Stimulated activated CD4-positive, alpha-beta T cell treated with anti-CD3 and anti-CD28 coated beads, Interleukin-1b, Interleukin-23, amount 100 ng/mL, for 24 hours (primary cell): ENCODE data around the gene TMCC3.
A peak's percentile ranks its signal among the peaks of the same experiment; 100 is the strongest.
"Not testable (repeated sequence)": the region's sequence is repeated elsewhere in the genome, so short reads cannot be mapped to it uniquely, and the experiment has no call there.

Experiments used
- DNase-seq, 4 experiments: peaks; one replicate each; pipeline ENCODE4 v3.0.0-alpha.2; 2020; ENCODE audit warnings: low read depth in 4 of 4, low spot score in 1 of 4

TMCC3 gene

DNA sequence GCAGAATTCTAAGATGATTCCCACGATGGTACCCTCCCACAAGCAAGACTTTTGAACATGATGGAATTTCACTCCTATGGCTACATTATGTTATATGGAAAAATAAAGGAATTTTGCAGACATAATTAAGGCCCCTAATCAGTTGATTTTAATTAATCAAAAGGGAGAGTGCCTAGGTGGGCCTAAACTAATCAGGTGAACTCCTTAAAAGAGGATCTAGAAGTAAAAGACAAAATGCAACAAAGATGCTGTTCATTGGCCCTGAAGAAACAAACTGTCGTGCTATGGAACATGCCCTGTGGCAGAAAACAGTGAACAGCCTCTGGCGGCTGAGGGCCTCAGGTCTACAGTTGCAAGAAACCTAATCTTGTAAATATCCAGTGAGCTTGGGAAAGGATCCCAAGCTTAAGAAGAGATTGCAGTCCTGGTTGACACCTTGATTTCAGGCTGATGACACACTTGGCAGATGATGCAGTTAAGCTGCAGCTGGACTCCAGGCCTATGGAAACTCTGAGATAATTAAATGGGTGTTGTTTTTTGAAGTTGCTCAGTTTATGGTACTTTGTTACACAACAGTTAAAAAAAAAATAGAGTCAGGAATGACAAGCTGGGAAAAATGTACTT lies 13.8 kb downstream of the TMCC3 start:
- DNase-seq, result no peak

DNA sequence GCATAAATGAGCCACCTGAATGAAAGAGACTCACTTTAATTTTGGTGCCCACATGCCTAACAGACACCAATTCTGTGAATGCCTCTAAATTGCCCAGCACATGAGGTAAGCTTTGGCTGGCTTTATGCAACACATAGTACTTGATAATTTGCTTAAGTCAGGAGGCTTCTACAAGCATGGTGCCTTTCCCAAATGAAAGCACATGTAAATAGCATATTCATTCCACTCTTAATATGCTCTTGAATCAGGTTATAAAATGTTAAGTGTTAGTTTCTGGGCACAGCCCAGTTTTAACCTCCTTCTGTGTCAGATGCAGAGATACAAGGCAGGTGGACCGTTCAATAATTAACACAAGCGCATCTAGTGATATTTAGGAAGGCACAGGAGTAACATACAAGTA lies 15.6 kb downstream of the TMCC3 start:
- DNase-seq, result no peak

DNA sequence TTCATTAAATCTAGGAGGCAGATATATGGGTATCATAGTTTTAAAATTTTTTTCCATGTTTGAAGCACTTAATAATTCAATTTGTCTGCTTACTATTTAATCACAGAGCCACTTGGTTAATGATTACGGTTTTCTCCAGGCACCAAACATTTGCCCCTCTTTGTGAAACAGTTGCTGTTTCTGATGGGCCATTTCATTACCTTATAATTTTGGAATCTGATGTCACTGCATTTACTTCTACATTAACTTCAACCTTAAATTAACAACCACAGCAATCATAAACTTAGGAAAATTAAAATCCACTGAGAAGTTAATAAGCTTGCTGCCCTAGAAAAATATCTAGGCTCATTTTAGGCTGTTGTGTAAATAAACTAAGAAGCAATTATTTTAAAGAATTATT lies 17.0 kb downstream of the TMCC3 start:
- DNase-seq, result no peak

- no peak for DNase-seq
Observed at GRCh38 chr12:94631058-94631457, 19.3 kb downstream of the TMCC3 start.

GRCh38 chr12:94628819-94629472 lies 21.4 kb downstream of the TMCC3 start:
- DNase-seq, result no peak

DNA sequence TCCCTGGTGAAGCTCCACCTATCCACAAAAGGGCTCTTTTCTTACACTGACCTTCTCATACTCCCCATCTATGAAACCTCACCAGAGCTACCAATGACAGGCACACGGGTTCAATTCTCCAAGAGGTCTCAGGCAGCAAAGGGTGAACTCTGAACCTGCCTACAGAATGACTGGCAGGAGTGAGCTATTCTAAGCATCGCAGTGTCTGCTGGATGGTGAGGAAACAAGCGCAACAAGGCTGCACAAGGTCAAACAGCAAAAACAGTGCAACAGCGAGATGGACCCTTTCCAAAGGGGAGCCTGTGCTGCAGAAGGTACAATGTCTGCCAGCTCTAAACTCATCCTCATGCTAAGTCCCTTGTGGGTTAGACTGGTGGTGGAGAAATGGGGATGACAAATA lies 22.0 kb downstream of the TMCC3 start:
- DNase-seq, result no peak

- DNase-seq, result no peak
Observed at GRCh38 chr12:94625531-94625930, 24.8 kb downstream of the TMCC3 start.

DNA sequence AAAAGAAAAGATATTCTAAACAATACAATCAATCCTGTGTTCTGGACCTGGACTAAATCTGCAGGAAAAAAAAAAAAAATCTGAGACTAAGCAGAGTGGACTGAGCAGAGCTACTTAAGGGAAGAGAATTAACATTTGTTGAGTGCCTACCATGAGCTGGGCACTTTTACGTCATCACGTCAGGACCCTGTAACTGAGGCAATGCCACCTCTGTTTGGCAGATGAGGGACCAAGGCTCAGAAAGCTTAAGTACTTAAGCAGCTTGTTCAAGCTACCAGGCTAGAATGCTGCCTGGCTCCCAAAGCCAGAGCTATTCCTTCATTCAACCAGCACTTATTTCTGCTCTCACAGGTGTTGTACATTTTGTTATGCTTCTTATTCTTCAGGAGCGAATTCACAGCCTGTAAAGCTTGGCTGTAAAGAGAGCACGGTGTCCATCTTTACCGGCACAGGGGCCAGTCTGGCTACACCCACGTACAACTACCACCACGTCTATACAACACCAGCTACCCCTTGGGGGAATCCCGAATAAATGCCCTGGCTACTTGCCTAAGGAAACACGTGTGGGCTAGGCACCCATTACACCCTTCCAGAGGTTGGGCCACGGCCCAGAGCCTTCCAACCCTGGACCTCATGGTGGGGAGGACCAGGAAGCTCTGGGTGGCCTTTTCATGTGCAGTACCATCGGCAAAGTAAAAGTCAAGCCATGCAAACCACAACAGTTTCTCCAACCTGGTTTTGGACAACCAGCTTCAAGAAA lies 27.0 kb downstream of the TMCC3 start:
- DNase-seq, result no peak

GRCh38 chr12:94622475-94622874 lies 27.9 kb downstream of the TMCC3 start:
- no peak for DNase-seq

DNA sequence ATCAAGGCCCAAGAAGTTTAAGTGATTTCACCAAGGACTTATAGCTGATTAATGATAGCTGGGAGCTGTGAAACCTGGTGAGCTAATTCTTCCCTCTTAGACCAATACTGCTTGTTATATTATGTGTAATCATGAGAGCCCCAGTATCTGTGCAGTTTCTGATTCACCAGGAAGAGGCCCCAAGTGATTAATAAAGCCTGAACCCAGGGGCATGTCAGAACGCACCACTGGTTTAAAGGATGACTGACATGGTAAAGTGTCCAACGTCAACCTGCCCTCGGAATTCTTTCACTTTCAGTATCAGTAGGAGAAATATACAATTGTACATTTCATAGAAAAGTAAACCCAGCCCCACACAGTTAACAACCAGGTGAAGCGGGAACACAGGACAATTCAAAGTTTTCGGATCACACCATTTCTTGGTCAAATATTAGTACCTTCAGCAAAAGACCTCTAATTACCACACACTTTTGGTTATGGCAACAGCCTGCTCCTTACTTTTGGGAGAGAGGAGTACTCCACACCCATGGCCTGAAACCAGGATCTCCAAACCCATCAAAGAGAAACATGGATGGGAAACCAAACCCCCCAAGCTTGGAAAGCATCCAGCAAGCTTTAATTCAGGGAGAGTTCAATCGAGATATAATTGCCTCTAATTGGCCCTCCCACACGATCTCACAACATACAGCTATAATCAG lies 28.5 kb downstream of the TMCC3 start:
- DNase-seq, result peak in 1 of 4 experiments; percentile 37

DNA sequence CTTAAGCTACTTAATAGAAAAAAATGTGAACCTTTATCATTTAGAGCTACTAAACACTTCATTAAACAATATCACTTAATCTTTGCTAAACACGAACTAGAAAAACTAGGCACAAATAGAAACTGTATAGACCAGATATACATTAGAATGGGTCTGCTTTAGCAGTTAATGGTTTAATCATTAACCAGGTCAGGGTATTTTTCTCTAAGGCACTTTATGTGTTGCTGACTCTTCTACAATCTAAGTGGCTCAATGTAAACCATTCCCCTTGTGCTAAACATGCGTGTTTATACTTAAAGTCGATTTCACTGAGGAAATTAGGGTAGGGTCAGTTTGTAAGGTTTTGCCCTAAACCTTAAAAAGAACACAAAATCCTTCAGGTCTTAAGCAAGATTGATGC lies 29.7 kb downstream of the TMCC3 start:
- DNase-seq, result no peak

DNA sequence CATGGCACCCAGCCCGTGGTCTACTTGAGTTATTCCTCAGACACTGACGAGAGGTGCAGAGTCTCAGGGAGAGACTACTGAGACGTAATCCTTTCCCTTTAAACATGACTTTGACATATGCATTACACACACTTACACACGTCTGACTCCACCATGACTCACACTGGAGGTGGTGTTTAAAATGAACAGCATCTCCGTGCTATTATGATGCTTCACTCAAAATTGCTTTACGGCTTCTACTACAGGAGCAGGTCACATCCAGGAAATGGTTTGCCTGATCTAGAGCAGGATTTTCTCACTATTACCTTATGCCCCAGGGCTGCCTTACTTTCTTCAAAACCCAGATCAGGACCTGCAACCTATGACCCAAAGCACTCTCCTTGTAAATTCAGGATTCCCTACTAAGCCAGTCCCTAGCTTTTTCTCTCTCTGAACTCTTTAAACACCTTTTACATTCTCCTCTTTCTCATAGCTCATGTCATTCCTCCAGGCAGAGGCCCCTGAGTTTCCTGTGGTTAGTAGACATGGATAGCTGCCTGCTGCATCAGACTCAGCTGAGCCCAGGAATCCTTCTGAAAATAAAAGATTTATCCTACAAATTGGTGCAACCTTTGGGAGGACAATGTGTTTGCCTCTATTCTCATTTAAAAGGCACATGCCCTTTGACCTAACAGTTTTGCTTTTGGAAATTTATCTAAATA lies 31.2 kb downstream of the TMCC3 start:
- DNase-seq, result peak in 2 of 4 experiments; percentile 16 to 30

GRCh38 chr12:94617101-94617500 lies 33.3 kb downstream of the TMCC3 start:
- DNase-seq, result no peak

DNA sequence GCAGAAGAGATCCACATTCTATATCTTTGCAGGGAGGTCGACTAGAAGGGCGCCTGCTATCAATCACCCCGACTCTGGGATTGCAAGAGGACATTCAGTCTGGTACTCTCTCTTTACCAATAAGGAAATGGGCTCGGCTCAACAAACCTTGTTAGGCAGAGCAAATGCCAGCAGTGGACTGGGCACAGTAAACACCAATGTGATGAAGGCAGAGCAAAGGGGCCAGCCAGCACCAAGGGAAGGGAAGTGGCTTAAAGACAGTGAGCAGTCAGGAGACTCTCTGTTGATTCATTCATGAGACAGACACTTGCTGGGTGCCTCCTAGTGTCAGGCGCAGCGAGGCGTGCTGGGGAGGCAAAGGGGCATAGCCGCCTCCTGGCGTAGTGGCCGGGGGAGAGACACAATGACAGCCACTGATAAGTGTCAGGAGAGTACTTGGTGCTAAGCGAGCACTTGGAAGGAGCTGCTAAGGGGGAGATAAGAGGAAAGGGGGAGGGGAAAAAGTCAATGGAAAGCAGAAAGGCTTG lies 34.1 kb downstream of the TMCC3 start:
- no peak for DNase-seq

DNA sequence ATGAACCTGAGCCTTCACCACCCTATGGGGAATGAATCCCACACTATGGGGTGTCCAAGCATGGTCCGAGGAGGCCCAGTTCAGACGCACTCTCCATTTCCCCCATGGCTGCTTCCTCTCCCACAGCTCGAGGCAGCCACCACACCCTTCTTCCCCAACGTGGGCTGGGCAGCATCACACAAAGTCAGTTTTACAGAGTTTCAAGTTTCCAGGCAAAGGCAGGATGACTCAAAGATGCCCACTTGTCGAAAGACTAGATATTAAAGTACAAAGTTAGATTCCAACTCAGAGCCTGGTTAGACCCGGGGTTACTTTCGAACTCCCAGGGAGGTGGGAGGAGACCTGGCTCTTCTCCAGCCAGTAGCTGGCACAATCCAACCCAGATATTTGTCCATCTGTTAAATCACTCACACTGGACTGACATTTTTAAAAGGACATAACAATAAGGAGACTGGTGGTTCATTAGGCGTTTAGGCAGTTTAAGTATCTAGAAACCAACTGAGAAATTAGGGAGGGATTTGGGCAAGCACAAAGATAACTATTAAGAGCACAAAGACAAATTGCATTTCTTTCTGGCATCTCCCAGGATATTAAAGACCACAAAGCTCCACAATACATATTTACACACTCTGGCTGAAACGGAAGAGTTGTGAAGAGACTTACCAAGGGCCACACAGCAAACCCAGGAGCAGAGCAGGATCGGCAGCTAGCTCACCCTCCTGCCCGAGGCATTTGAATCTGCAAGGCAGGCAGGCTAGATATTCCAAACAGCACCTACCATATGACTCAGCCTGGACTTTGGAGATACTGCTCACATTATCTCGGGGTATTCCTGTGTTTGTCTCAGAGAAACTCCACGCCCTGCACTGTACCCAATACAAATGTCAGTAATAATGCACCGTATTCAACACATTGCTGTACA lies 34.8 kb downstream of the TMCC3 start:
- DNase-seq, result no peak

DNA sequence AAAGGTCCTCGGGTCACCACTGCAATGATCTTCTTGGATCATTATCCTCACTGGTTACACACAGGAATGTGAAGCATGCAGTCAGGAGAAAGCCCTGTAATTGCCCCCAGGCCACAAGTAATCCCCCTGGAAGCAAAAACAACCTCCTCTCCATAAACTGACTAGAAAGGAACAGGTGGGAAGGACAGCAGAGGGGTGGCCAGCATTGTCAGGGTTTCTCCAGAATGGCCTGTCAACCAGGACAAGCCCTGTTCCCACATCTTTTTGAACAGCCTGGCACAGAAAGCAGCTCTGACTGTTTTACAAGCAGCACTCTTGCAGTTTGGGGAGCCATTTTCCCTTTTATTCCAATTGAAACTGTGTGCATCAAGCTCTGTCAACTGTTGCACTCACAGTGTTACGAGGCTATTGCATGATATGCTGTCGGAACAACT lies 36.1 kb downstream of the TMCC3 start:
- no peak for DNase-seq

DNA sequence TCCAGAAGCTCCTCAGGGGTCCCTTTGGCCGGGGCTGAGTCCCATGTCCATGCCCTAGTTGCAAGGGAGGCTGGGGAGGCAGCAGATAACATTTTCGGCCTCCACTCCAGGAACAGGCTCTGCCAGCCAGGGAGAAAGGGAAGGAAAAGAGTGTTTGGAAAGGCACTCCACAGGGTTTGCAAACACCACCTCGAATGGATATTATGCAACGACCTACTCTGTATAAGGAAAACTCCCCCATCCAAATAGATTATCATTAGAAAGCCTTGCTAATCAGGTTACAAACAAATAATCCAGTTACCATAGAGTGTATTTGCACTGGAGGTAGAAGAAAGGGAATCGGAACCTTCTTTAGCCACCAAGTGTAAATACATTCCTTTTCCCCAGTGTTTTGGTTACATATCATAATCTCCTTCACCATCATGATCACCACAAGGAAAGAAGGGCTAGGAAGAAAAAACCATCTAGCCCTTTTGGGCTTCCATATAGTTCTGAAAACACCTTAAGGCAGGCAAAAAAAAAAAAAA lies 40.4 kb downstream of the TMCC3 start:
- DNase-seq, result no peak

- DNase-seq, result not testable (repeated sequence)
Observed at GRCh38 chr12:94606810-94607209, 43.5 kb downstream of the TMCC3 start.

DNA sequence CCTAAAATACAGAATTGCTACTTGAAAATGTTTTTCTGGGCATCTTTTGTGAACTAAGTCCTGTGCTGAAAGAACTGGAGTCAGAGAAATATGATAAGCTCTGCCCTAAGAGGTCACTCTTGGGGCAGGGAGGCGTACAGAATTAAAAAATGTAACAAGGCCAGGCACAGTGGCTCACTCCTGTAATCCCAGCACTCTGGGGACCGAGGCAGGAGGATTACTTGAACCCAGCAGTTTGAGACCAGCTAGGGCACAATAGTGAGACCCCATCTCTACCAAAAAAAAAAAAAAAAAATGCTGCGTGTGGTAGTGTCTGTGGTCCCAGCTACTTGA lies 46.0 kb downstream of the TMCC3 start:
- DNase-seq, result no peak
